GM21717 (cell line): ENCODE results near the gene SPRY4.
"Not testable (repeated sequence)": the region's sequence is repeated elsewhere in the genome, so short reads cannot be mapped to it uniquely, and the experiment has no call there.

Experiments
- ATAC-seq: cut with Tn5 transposase; IDR thresholded peaks from one replicate; pipeline ENCODE4 v1.9.1; 2021; ENCODE audit warnings: mild to moderate bottlenecking, moderate library complexity; ENCODE audit not compliant: unreplicated experiment

The SPRY4 gene

GRCh38 chr5:142295960-142296860 lies 28.6 kb downstream of the SPRY4 start:
- no peak for ATAC-seq

GRCh38 chr5:142295084-142295758 lies 29.6 kb downstream of the SPRY4 start:
- ATAC-seq = no peak

DNA sequence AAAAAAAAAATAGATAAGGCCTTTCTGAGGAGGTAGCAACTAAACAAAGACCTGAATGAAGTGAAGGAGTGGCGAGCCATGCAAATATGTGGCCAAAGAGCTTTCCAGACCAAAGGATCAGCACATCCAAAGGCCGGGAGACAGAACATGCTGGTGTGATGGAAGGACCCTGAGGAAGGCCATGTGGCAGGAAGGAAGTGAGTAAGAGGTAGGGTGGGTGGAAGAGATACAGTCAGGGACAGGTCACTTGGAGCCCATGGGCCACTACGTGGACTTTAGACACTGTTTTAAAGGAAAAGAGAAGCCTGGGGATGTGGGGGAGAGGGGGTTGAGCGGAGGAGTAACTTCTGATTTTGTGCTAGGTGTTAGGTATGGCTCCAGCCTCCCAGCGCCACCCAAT lies 31.3 kb downstream of the SPRY4 start:
- no peak for ATAC-seq

DNA sequence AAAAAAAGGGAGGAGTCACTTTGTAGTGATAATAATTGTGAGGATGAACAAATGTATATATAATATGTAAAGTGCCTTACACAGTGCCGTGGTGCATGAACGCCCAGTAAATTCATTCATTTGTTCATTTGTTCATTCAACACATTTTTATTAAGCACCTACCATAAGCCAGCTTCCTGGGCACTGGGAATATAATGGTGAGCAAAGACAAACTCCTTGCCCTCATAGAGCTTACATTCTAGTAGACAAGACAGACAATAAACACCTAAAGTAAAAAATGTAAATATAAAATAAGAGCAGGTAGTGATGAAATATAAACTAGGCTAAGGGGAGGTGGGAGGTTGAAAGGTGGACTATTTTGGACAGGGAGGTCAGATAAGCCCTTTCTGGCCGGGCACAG lies 32.0 kb downstream of the SPRY4 start:
- ATAC-seq = no peak

DNA sequence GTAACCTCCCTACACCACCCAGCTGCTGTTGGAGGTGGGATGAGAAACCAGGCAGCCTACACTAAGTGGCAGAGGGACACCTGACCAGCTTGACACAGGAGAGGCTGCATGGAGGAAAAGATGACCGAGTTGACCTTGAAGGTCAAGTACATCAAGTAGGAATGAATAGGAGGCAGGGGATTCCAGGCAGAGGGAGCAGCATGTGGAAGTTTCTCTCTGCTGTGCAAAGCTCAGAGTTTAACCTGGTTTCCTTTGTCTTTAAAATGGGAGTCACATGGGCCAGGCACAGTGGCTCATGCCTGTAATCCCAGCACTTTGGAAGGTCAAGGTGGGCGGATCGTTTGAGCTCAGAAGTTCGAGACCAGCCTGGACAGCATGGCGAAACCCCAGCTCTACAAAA lies 32.6 kb downstream of the SPRY4 start:
- ATAC-seq = no peak

GRCh38 chr5:142290577-142291299 lies 34.1 kb downstream of the SPRY4 start:
- ATAC-seq = no peak

DNA sequence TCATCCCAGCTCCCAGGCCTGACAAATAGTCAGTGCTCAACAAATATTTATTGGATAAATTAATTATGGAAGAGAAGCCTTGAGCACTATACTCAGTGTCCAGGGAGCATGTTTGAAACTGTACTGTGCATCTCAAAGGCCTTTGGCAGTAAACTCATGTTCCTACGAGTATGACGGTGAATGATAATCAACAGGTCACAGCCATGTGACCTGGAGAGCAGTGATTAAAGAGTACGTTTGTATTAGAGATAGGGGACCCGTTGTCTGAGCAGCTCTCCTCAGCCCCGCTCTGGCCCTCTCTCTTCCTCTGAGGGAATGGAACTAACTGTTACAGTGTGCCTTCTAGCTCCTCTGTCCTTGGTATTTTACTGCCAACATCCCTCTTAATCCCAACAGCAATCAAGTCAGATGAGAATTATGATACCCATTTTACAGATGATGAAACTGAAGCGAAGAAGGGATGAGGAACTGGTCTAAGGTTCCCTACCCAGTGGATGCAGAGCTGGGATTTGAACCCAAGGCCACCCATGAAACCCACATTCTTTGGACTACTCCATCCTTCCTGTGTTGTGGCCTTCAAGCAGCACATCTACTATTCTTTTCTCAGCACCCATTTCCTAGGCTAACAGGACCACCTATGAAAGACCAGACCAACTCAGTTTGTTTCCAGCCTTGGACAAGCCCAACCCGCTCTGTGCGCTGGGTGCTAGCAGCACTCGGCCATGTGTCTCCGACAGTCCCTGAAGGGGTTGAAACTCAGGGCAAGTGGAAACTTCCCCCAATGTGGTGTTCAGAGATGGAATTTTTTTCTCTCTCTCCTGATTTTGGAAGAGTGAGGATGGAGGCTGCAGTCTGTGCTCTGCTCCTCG lies 34.9 kb downstream of the SPRY4 start:
- ATAC-seq = no peak

DNA sequence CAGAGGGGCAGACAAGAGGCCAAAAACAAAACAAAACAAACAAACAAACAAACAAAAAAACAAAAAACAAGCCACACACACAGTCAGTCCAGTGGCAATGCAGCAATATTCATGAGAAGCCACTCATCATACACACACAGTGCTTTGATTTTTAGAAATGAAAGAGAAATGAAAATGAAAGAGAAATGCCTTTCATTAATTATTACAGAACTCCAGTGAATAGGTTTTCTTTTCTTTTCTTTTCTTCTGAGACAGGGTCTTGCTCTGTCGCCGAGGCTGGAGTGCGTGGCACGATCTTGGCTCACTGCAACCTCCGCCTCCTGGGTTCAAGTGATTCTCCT lies 36.9 kb downstream of the SPRY4 start:
- no peak for ATAC-seq

- ATAC-seq = no peak
Observed at GRCh38 chr5:142287096-142287972, 37.5 kb downstream of the SPRY4 start.

DNA sequence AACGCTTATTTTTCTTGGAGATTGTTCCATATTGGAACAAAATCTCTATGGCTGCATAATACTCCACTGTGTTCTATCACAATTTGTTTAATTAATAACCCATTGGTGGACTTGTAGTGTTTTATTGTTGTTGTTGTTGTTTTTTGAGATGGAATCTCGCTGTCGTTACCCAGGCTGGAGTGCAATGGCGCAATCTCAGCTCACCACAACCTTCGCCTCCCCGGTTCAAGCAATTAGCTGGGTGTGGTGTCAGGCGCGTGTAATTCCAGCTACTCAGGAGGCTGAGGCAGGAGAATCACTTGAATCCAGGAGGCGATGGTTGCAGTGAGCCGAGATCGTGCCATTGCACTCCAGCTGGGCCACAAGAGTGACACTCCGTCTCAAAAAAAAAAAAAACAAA lies 38.7 kb downstream of the SPRY4 start:
- no peak for ATAC-seq

GRCh38 chr5:142283304-142283703 lies 41.5 kb downstream of the SPRY4 start:
- no peak for ATAC-seq

- no peak for ATAC-seq
Observed at GRCh38 chr5:142281966-142282365, 42.9 kb downstream of the SPRY4 start.

DNA sequence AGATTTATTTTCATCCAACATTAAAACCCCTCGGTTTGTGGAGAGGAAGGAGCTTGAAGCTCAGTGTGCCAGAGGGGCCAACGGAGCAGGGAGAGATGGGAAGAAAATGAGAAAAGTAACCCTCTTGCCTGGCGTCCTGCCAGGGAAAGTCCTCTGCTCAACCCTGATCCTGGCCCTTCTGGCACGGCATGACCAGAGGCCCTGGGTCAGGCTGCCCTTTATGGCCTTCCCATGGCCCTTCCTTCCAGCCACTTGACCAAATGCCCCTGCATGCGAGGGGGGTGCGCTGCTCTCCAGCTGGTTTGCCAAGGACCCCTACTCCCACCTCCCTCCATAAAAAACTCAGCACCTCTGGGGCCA lies 43.8 kb downstream of the SPRY4 start:
- no peak for ATAC-seq

- no peak for ATAC-seq
Observed at GRCh38 chr5:142280066-142281007, 44.5 kb downstream of the SPRY4 start.

DNA sequence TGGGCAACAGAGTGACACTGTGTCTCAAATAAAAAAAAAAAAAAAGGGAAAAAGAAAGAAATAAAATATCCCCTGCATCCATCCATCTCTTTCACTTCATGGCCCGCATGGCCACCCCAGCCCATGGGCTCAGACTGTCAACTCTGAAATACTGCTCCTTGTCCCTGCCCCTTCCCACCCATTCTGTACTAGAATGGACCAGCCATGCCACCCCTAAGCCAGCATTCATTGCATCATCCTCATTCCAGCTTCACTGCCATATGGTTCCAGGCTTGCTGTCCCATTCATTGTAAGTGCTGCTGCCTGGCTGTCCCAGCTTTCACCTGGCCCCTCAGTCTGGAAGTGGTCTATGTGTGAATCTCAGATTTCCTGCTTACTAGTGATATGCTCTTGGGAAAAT lies 46.2 kb downstream of the SPRY4 start:
- ATAC-seq = no peak

DNA sequence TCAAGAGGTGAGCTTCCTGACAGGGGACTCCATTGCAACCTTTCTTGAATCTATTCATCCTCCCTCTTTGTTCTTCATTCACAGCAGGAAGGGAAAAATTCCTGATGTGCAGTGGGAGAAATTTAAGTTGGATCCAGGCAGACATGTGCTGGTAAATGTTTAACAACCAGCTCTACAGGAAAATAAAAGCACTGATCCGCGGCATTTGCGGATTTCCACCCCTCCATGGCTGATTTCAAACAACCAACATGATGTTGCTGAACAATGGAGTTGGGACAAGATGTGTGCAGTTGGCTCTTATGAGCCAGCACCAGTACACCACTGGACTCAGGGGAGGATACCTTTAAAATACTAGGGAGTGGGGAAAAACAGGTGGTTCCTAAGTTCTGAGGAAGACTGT lies 47.0 kb downstream of the SPRY4 start:
- no peak for ATAC-seq

- no peak for ATAC-seq
Observed at GRCh38 chr5:142276517-142276916, 48.3 kb downstream of the SPRY4 start.

DNA sequence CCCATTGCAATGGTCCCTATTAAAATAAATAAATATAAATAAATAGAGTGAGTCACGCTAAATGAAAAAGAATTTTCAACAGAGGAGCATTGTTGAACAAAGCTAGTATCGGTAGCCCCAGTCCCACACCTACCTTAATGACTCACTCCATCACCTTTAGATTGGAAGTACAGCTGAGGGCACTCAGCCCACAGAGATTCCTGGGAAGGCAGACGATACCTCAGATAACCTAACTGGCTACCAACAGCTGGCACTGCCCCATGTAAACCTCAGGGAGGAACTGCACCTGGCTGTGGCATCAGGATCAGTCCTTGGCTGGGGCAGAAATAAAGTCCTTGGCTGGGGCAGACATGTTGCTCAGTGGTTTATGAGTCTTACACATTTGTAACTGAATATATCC lies 49.3 kb downstream of the SPRY4 start:
- ATAC-seq = no peak

- not testable (repeated sequence) for ATAC-seq
Observed at GRCh38 chr5:142272596-142272995, 52.2 kb downstream of the SPRY4 start.
